LNCaP clone FGC (cell line): ENCODE measurements around the gene MOSMO.

Experiments
- DNase-seq: peaks from one replicate; pipeline ENCODE4 v3.0.0-alpha.2; 2011; ENCODE audit warnings: low read depth
- H3K4me3 ChIP-seq: 2 replicates; pipeline ENCODE4 v1.5.1; 2011; ENCODE audit warnings: mild to moderate bottlenecking, low read depth, low read length, control low read depth
- TF ChIP-seq, protein P1 (sequence below): IDR thresholded peaks from 2 replicates; pipeline ENCODE4 v1.5.1; 2012; ENCODE audit warnings: mild to moderate bottlenecking; ENCODE audit not compliant: control insufficient read depth, insufficient read depth; ENCODE audit errors: extremely low read depth

The MOSMO gene

DNA sequence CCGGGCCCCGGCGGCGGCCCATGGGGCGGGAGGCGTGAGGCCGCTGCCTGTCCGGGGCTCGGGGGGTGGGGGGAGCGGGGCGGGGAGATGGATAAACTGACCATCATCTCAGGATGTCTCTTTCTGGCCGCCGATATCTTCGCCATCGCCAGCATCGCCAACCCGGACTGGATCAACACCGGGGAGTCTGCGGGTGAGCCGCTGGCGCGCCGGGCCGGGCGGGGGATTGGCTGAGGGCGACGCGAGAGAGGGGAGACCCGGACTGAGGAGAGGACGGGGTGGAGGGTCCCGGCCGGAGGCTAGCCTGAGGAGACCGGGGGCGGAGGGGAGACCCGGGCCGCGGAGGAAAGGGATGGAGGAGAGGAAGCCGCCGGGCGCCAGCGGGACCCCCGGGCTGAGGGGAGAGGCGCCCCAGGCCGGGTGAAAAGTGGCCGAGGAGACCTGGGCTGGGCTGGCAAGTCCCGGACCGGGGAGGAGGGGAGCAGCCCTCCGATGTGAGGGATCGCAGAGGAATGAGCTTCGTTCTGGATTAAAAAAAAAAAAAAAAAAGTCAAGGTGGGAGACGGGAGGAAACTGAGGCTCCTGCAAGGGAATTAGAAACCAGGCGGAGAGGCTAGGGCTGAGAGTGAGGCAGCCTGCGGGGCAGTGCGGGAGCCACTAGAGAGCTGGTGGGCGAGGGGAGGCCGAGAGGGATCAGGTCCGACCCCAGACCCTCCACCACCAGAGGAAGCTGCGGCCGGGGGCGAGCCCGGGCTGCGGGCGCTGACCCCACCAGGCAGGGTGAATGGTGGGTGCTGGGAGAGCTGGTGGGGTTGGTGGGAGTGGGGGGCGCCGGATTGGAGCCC, 526 bp downstream of the MOSMO start:
- TF ChIP-seq, protein P1, sequence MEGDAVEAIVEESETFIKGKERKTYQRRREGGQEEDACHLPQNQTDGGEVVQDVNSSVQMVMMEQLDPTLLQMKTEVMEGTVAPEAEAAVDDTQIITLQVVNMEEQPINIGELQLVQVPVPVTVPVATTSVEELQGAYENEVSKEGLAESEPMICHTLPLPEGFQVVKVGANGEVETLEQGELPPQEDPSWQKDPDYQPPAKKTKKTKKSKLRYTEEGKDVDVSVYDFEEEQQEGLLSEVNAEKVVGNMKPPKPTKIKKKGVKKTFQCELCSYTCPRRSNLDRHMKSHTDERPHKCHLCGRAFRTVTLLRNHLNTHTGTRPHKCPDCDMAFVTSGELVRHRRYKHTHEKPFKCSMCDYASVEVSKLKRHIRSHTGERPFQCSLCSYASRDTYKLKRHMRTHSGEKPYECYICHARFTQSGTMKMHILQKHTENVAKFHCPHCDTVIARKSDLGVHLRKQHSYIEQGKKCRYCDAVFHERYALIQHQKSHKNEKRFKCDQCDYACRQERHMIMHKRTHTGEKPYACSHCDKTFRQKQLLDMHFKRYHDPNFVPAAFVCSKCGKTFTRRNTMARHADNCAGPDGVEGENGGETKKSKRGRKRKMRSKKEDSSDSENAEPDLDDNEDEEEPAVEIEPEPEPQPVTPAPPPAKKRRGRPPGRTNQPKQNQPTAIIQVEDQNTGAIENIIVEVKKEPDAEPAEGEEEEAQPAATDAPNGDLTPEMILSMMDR = no peak
- H3K4me3 ChIP-seq = peak overlapping the region; percentile 88
- no peak for DNase-seq

DNA sequence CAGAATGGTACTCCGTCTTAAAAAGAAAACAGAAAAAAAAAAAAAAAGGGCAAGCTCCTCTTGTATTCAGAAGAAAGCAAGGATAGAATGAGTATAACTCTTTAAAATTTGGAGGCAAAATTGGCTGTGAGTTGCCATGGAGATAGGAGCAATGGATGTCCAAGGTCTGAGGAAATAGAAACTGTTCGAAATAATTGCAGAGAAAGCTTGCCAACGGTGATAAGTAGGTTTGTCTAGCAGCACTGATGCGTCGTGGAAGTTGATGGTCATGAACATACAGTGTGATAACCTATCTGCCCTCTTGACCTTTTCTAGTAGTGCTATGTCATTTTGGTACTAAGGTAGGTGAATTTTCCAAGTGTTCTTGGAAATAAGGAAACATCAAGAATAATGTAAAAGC, 3.0 kb downstream of the MOSMO start:
- H3K4me3 ChIP-seq = no peak overlapping the region
- no peak for DNase-seq
- TF ChIP-seq, protein P1 = no peak

DNA sequence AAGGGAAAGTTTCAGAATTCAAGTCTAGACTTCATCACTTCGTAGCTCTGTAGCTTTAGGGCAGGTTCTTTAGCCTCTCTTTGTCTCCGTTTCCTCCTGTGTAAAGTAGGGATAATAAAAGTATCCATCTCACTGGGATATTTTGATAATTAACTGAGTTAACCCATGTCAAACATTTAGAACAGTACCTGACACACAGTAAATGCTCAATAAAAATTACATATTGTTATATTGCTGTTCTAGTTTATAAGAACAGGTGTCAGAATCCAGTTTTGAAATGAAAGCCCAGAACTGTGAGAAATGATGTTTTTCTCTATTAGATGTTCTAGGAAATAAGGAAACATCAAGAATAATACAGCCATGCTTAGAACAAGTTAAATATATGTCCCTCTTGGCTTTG, 4.3 kb downstream of the MOSMO start:
- TF ChIP-seq, protein P1 = no peak
- DNase-seq = no peak
- no peak overlapping the region for H3K4me3 ChIP-seq

DNA sequence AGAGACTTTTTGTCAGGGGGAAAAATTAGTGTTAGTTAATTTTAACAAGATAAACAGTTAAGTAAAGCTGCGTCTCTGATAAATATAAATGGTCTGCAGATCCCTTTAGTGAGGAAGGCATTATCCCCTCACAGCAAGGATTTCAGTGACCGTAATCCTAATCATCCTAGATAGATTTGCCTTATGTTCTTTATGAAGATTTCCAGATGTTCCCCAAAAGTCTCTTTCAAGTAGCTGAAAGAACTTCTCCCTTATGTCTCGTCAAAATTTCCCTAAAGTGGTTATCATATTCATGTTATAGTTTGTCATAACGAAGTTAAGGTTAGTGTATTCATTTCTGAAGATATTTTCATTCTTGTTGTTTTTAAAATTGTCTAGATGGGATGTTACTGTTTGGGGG, 5.6 kb downstream of the MOSMO start:
- DNase-seq = no peak
- H3K4me3 ChIP-seq = no peak overlapping the region
- TF ChIP-seq, protein P1 = no peak

DNA sequence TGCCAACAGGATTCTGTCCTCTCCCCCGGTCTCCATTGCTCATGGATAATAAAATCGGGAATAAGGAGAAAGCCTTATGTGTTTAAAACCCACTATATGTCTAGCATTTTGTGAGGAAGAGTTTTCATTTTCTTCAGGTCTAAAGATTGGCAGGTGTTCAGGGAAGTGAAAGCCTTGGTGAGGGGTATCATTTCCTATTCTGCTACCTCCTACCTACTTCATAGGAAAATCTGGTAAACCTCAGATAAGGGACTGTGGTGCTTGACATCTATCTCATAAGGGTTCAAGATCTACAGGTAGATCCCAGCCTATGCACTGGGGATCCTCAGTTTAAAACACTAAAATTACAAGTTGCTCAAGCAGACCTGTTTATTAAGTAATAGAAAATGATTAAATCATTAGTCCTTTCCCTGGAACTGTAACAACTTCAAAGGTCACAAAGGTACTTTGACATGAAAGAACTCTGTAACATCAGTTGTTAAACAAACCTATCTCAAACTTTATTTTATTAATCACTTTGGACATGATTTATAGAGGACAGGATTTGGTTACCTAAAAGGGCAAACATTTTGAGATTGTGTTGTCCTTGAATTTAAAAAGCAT, 6.5 kb downstream of the MOSMO start:
- TF ChIP-seq, protein P1 = no peak
- DNase-seq = no peak
- no peak overlapping the region for H3K4me3 ChIP-seq

DNA sequence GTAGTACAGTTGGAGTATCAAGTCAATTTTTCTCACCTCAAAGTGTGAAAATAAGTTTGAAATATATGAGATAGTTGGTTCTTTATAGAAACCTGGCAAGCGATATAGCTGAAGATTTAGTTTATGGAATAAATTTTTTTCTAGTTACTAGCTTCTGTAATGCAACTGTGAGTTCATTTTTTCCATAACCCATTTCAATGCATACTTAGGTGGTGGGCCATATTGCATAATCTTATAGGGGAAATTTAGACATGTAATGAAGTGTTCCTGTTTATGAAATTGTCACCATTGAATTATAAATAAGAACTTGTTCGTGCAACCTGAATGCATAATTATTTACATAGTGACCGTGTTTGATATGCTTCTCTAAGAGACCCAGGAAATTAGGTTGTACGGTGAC, 9.0 kb downstream of the MOSMO start:
- TF ChIP-seq, protein P1 = no peak
- H3K4me3 ChIP-seq = no peak overlapping the region
- DNase-seq = no peak
